Measurements from ENCODE around the gene SP2.

SP2 gene

GRCh38 chr17:47953909-47954308 lies 57.9 kb downstream of the SP2 start:
- H3K4me3 ChIP-seq (ENCODE audit: control insufficient read depth in 1 of 7, extremely low read depth in 1 of 7, insufficient read depth in 4 of 7, low read depth in 2 of 7, low read length in 6 of 7), result no peak overlapping the region
- POLR2A ChIA-PET, result no interaction called here
- H3K4me1 ChIP-seq (ENCODE audit: control extremely low read depth in 1 of 4, control insufficient read depth in 4 of 4, insufficient read depth in 4 of 4, low read length in 3 of 4), result peaks cover 2 to 37% (median 27%) of the 10 kb centered on the region in 4 experiments
- H3K9me3 ChIP-seq (ENCODE audit: control extremely low read depth in 1 of 5, control insufficient read depth in 4 of 5, insufficient read depth in 2 of 5, low read depth in 1 of 5, low read length in 4 of 5), result no peaks in the 10 kb centered on the region
- H3K36me3 ChIP-seq (ENCODE audit: control insufficient read depth in 4 of 4, insufficient read depth in 4 of 4, low read length in 3 of 4), result no peaks in the 10 kb centered on the region
- no peaks in the 10 kb centered on the region for H3K27me3 ChIP-seq (replicated peaks in 2 of 5; ENCODE audit: control insufficient read depth in 4 of 5, insufficient read depth in 5 of 5, low read length in 4 of 5)
- DNase-seq, result no peak
- CTCF ChIA-PET, result interaction anchor here (0.6 to 29.2 kb wide), 6 partner anchors 2 to 111 kb away, joined by 3 to 504 read pairs (median 8); partner anchors contain the start of genes CDK5RAP3, PNPO and PRR15L
- no peak overlapping the region for H3K27ac ChIP-seq (ENCODE audit: insufficient read depth in 1 of 2, low read depth in 1 of 2, low read length in 2 of 2, poor library complexity in 1 of 2, severe bottlenecking in 2 of 2)

GRCh38 chr17:47955497-47956461 lies 59.7 kb downstream of the SP2 start:
- no peak overlapping the region for H3K4me3 ChIP-seq (ENCODE audit: control insufficient read depth in 1 of 7, extremely low read depth in 1 of 7, insufficient read depth in 4 of 7, low read depth in 2 of 7, low read length in 6 of 7)
- no peak overlapping the region for H3K27ac ChIP-seq (ENCODE audit: insufficient read depth in 1 of 2, low read depth in 1 of 2, low read length in 2 of 2, poor library complexity in 1 of 2, severe bottlenecking in 2 of 2)
- POLR2A ChIA-PET, result no interaction called here
- H3K9me3 ChIP-seq (ENCODE audit: control extremely low read depth in 1 of 5, control insufficient read depth in 4 of 5, insufficient read depth in 2 of 5, low read depth in 1 of 5, low read length in 4 of 5), result no peaks in the 10 kb centered on the region
- CTCF ChIA-PET, result interaction anchor here (1.3 to 29.2 kb wide), 4 partner anchors 4 to 62 kb away, joined by 4 to 504 read pairs (median 258); partner anchors contain the start of genes CDK5RAP3, PNPO and PRR15L
- DNase-seq, result no peak
- H3K36me3 ChIP-seq (ENCODE audit: control insufficient read depth in 4 of 4, insufficient read depth in 4 of 4, low read length in 3 of 4), result no peaks in the 10 kb centered on the region
- H3K27me3 ChIP-seq (replicated peaks in 2 of 5; ENCODE audit: control insufficient read depth in 4 of 5, insufficient read depth in 5 of 5, low read length in 4 of 5), result no peaks in the 10 kb centered on the region
- H3K4me1 ChIP-seq (ENCODE audit: control extremely low read depth in 1 of 4, control insufficient read depth in 4 of 4, insufficient read depth in 4 of 4, low read length in 3 of 4), result peaks cover 0 to 20% (median 12%) of the 10 kb centered on the region in 4 experiments
- 96% methylated on average over 4 of the region's 7 CpGs for WGBS (ENCODE audit: insufficient coverage)

GRCh38 chr17:47956791-47957590 lies 61.0 kb downstream of the SP2 start:
- ChIA-PET POLR2A (no interaction called here), CTCF (interaction anchor here (3.9 to 29.2 kb wide), 3 partner anchors 5 to 61 kb away, joined by 12 to 504 read pairs (median 504); partner anchors contain the start of genes CDK5RAP3, PNPO and PRR15L)
- Histone ChIP-seq H3K36me3 (ENCODE audit: control insufficient read depth in 4 of 4, insufficient read depth in 4 of 4, low read length in 3 of 4) (no peaks in the 10 kb centered on the region), H3K4me1 (ENCODE audit: control extremely low read depth in 1 of 4, control insufficient read depth in 4 of 4, insufficient read depth in 4 of 4, low read length in 3 of 4) (peaks cover 0 to 10% (median 5%) of the 10 kb centered on the region in 4 experiments), H3K27ac (ENCODE audit: insufficient read depth in 1 of 2, low read depth in 1 of 2, low read length in 2 of 2, poor library complexity in 1 of 2, severe bottlenecking in 2 of 2) (no peak overlapping the region), H3K4me3 (ENCODE audit: control insufficient read depth in 1 of 7, extremely low read depth in 1 of 7, insufficient read depth in 4 of 7, low read depth in 2 of 7, low read length in 6 of 7) (no peak overlapping the region), H3K9me3 (ENCODE audit: control extremely low read depth in 1 of 5, control insufficient read depth in 4 of 5, insufficient read depth in 2 of 5, low read depth in 1 of 5, low read length in 4 of 5) (no peaks in the 10 kb centered on the region), H3K27me3 (replicated peaks in 2 of 5; ENCODE audit: control insufficient read depth in 4 of 5, insufficient read depth in 5 of 5, low read length in 4 of 5) (no peaks in the 10 kb centered on the region)
- no peak for DNase-seq
- 96% methylated on average over 4 of the region's 4 CpGs for WGBS (ENCODE audit: insufficient coverage)

- Histone ChIP-seq H3K27me3 (replicated peaks in 2 of 5; ENCODE audit: control insufficient read depth in 4 of 5, insufficient read depth in 5 of 5, low read length in 4 of 5) (no peaks in the 10 kb centered on the region), H3K9me3 (ENCODE audit: control extremely low read depth in 1 of 5, control insufficient read depth in 4 of 5, insufficient read depth in 2 of 5, low read depth in 1 of 5, low read length in 4 of 5) (no peaks in the 10 kb centered on the region), H3K36me3 (ENCODE audit: control insufficient read depth in 4 of 4, insufficient read depth in 4 of 4, low read length in 3 of 4) (no peaks in the 10 kb centered on the region), H3K4me3 (ENCODE audit: control insufficient read depth in 1 of 7, extremely low read depth in 1 of 7, insufficient read depth in 4 of 7, low read depth in 2 of 7, low read length in 6 of 7) (no peak within 1 kb of the TSS), H3K27ac (ENCODE audit: insufficient read depth in 1 of 2, low read depth in 1 of 2, low read length in 2 of 2, poor library complexity in 1 of 2, severe bottlenecking in 2 of 2) (no peak within 1 kb of the TSS), H3K4me1 (ENCODE audit: control extremely low read depth in 1 of 4, control insufficient read depth in 4 of 4, insufficient read depth in 4 of 4, low read length in 3 of 4) (peaks cover 0 to 5% (median 0%) of the 10 kb centered on the region in 4 experiments)
- WGBS (ENCODE audit: insufficient coverage), result 93% methylated on average over 11 of the region's 16 CpGs
- no peak for DNase-seq
- ChIA-PET CTCF (interaction anchor here (0.8 to 29.2 kb wide), 4 partner anchors 6 to 60 kb away, joined by 3 to 504 read pairs (median 258); partner anchors contain the start of genes CDK5RAP3, PNPO and PRR15L), POLR2A (interaction anchor here (0.9 kb wide), 1 partner anchor 8 kb away, joined by 3 read pairs; no protein-coding TSS in a partner anchor)
Observed at GRCh38 chr17:47957591-47958490, 61.8 kb downstream of the SP2 start, which contains the start of gene PRR15L. TSS of gene PRR15L (minus strand) at chr17:47957883. CDS start at chr17:47953234, 4,649 bp downstream.

GRCh38 chr17:47959825-47960655 lies 64.0 kb downstream of the SP2 start:
- Histone ChIP-seq H3K4me3 (ENCODE audit: control insufficient read depth in 1 of 7, extremely low read depth in 1 of 7, insufficient read depth in 4 of 7, low read depth in 2 of 7, low read length in 6 of 7) (no peak overlapping the region), H3K4me1 (ENCODE audit: control extremely low read depth in 1 of 4, control insufficient read depth in 4 of 4, insufficient read depth in 4 of 4, low read length in 3 of 4) (peaks cover 0 to 5% (median 0%) of the 10 kb centered on the region in 4 experiments), H3K36me3 (ENCODE audit: control insufficient read depth in 4 of 4, insufficient read depth in 4 of 4, low read length in 3 of 4) (no peaks in the 10 kb centered on the region), H3K27me3 (replicated peaks in 2 of 5; ENCODE audit: control insufficient read depth in 4 of 5, insufficient read depth in 5 of 5, low read length in 4 of 5) (no peaks in the 10 kb centered on the region), H3K9me3 (ENCODE audit: control extremely low read depth in 1 of 5, control insufficient read depth in 4 of 5, insufficient read depth in 2 of 5, low read depth in 1 of 5, low read length in 4 of 5) (no peaks in the 10 kb centered on the region), H3K27ac (ENCODE audit: insufficient read depth in 1 of 2, low read depth in 1 of 2, low read length in 2 of 2, poor library complexity in 1 of 2, severe bottlenecking in 2 of 2) (no peak overlapping the region)
- no peak for DNase-seq
- CTCF ChIA-PET, result interaction anchor here (21.8 to 29.2 kb wide), 2 partner anchors 8 kb away, joined by 504 read pairs; partner anchors contain the start of genes CDK5RAP3, PNPO and PRR15L
- POLR2A ChIA-PET, result no interaction called here
- 99% methylated on average over 7 of the region's 8 CpGs for WGBS (ENCODE audit: insufficient coverage)
